K562 (cell line): ENCODE results near the gene BHMT2. TPM values are rescaled to one million over a fixed set of nuclear protein-coding genes. Genes with fewer than 3 reads are reported as not detected.

Experiments used
- ATAC-seq: fragments of 200-7000 bp; cut with Tn5 transposase; 3 replicates; pipeline ENCODE4 v1.9.1; 2020; ENCODE audit warnings: moderate library complexity
- BruUV-seq: library from RNA; stranded (reverse); fragments of 400-500 nt; replicated peaks from 2 replicates; lab custom pipeline; 2021; lab: Mats Ljungman, UMichigan
- CTCF ChIA-PET: fragments of 300-600 bp; formaldehyde crosslinking; extraction: SDS; loops from one replicate; lab custom pipeline; 2021; ENCODE audit warnings: low intra/inter-chr PET ratio; lab: Yijun Ruan, JAX
- POLR2A ChIA-PET: fragments of 300-600, 350-650 bp; sonication (Branson Sonifier 250); formaldehyde crosslinking; extraction: SDS; loops from one replicate; lab custom pipeline; 2021; ENCODE audit warnings: antibody characterized with exemption, inconsistent platforms; lab: Yijun Ruan, JAX
- DNase-seq, 4 experiments: peaks; one replicate each; pipeline versions ENCODE4 v3.0.0 to v3.0.0-alpha.2; 2011 to 2018; ENCODE audit warnings: low spot score in 3 of 4, mixed read lengths in 3 of 4; ENCODE audit errors: extremely low read depth in 1 of 4
- FAIRE-seq: peaks from 2 replicates; lab custom pipeline; 2011; peaks lifted over from hg19 to GRCh38; lab: Jason Lieb, UNC
- H2AFZ ChIP-seq: 2 replicates; pipeline ENCODE4 v1.6.0; 2011; ENCODE audit warnings: low read depth, low read length, control low read depth, inconsistent platforms
- H3K27ac ChIP-seq: fragments of 200-600 bp; 3 replicates; pipeline ENCODE4 v1.8.0; 2011; ENCODE audit warnings: low read depth, mild to moderate bottlenecking, control low read depth, inconsistent platforms, low read length, moderate library complexity, mixed read lengths; ENCODE audit errors: extremely low read depth
- H3K27me3 ChIP-seq, 2 experiments: fragments of 300-600 bp in 1 of 2; 2 replicates in 1 of 2; 3 replicates in 1 of 2; pipeline versions ENCODE4 v1.6.0 to v1.8.0; 2011; ENCODE audit warnings: inconsistent platforms in 2 of 2, low read length in 2 of 2, mild to moderate bottlenecking in 1 of 2, mixed read lengths in 1 of 2, moderate library complexity in 1 of 2; ENCODE audit not compliant: control insufficient read depth in 2 of 2, insufficient read depth in 2 of 2
- H3K36me3 ChIP-seq: fragments of 300-600 bp; 3 replicates; pipeline ENCODE4 v1.8.0; 2011; ENCODE audit warnings: mild to moderate bottlenecking, low read length, inconsistent platforms; ENCODE audit not compliant: control insufficient read depth, insufficient read depth
- H3K4me1 ChIP-seq, 2 experiments: fragments of 200-600 bp in 1 of 2; replicated peaks in 1 of 2; 2 replicates in 1 of 2; 3 replicates in 1 of 2; pipeline versions ENCODE4 v1.5.1 to v1.8.0; 2011; ENCODE audit warnings: inconsistent platforms in 2 of 2, low read length in 2 of 2, mild to moderate bottlenecking in 1 of 2, mixed read lengths in 1 of 2, moderate library complexity in 1 of 2; ENCODE audit not compliant: control insufficient read depth in 2 of 2, insufficient read depth in 2 of 2
- H3K4me2 ChIP-seq: 2 replicates; pipeline ENCODE4 v1.6.1; 2011; ENCODE audit warnings: low read length, control low read depth, inconsistent platforms, mixed read lengths; ENCODE audit not compliant: insufficient read depth
- H3K4me3 ChIP-seq: fragments of 200-600 bp; sonication (generic), shearing (Covaris generic); 2 replicates; pipeline ENCODE4 v1.5.1; 2016; ENCODE audit warnings: control low read depth, inconsistent platforms
- H3K79me2 ChIP-seq: fragments of 200-600 bp; 3 replicates; pipeline ENCODE4 v1.8.0; 2011; ENCODE audit warnings: low read length, inconsistent platforms; ENCODE audit not compliant: control insufficient read depth, insufficient read depth
- H3K9ac ChIP-seq, 2 experiments: 2 replicates each; pipeline versions ENCODE4 v1.6.0 to v1.6.1; 2011; ENCODE audit warnings: low read depth in 2 of 2, low read length in 2 of 2, control low read depth in 1 of 2, inconsistent platforms in 1 of 2, mild to moderate bottlenecking in 1 of 2, mixed read lengths in 1 of 2; ENCODE audit not compliant: insufficient read depth in 1 of 2
- H3K9me1 ChIP-seq: one replicate; pipeline ENCODE4 v1.6.0; 2011; ENCODE audit warnings: inconsistent platforms, mild to moderate bottlenecking, low read length, moderate library complexity; ENCODE audit not compliant: control insufficient read depth, insufficient read depth
- H3K9me3 ChIP-seq: replicated peaks from 2 replicates; pipeline ENCODE4 v1.5.1; 2011; ENCODE audit warnings: low read depth, low read length, inconsistent platforms; ENCODE audit not compliant: control insufficient read depth, insufficient read depth
- H4K20me1 ChIP-seq: replicated peaks from 2 replicates; pipeline ENCODE4 v1.6.1; 2011; ENCODE audit warnings: low read length, inconsistent platforms, mixed read lengths; ENCODE audit not compliant: control insufficient read depth, insufficient read depth
- ARHGAP35 ChIP-seq: fragments of 450-650 bp; IDR thresholded peaks from 2 replicates; pipeline ENCODE4 v1.6.1; 2018; ENCODE audit not compliant: partially characterized antibody
- BDP1 ChIP-seq: IDR thresholded peaks from 3 replicates; pipeline ENCODE4 v1.6.1; 2011; ENCODE audit not compliant: insufficient read length, insufficient read depth
- ESRRB ChIP-seq: fragments of 250-450 bp; sonication (Bioruptor Pico); IDR thresholded peaks from 2 replicates; pipeline ENCODE4 v1.5.0; 2020; ENCODE audit warnings: mild to moderate bottlenecking, moderate library complexity, borderline replicate concordance
- HDAC3 ChIP-seq: fragments of 450-650 bp; IDR thresholded peaks from 2 replicates; pipeline ENCODE4 v1.6.1; 2018; ENCODE audit warnings: borderline replicate concordance, mild to moderate bottlenecking, moderate library complexity; ENCODE audit not compliant: partially characterized antibody
- MAFG ChIP-seq: fragments of 450-650 bp; conservative IDR thresholded peaks from 2 replicates; pipeline ENCODE4 v1.6.1; 2016; ENCODE audit warnings: missing genetic modification characterization, missing compliant biosample characterization
- RB1 ChIP-seq: fragments of 450-650 bp; IDR thresholded peaks from 2 replicates; pipeline ENCODE4 v1.6.1; 2017; ENCODE audit warnings: low read depth, mild to moderate bottlenecking
- TAF15 ChIP-seq: fragments of 200-400 bp; formaldehyde crosslinking; IDR thresholded peaks from 2 replicates; pipeline ENCODE4 v1.6.1; 2017; ENCODE audit warnings: mild to moderate bottlenecking, low read depth, low read length, moderate library complexity
- ZNF134 ChIP-seq: fragments of 250-450 bp; sonication (Bioruptor Pico); conservative IDR thresholded peaks from 2 replicates; pipeline ENCODE4 v1.4.0; 2020
- ZNF3 ChIP-seq: fragments of 250-450 bp; sonication (Bioruptor Pico); IDR thresholded peaks from 2 replicates; pipeline ENCODE4 v1.5.0; 2021; ENCODE audit warnings: mild to moderate bottlenecking, moderate library complexity
- WGBS: fragments of 100-300 bp; shearing (Covaris generic); methylation state at CpG from one replicate; pipeline ENCODE4 v1.1.6; 2016; ENCODE audit warnings: low coverage, mixed read lengths; ENCODE audit not compliant: insufficient coverage; ENCODE audit errors: missing lambda C conversion rate; 5-methylcytosine and 5-hydroxymethylcytosine counted together
- in situ Hi-C: fragments of 300-500 bp; cut with MboI; formaldehyde crosslinking; loops from 4 replicates; pipeline ENCODE4 v1.15.0; 2018; ENCODE audit warnings: inconsistent platforms, mixed read lengths
- intact Hi-C: fragments of 100-400 bp; cut with micrococcal nuclease; formaldehyde crosslinking; loops from 2 replicates; pipeline ENCODE4 v1.14.2; 2022
- polyA plus RNA-seq, 8 experiments: library from polyadenylated mRNA; depleted of rRNA in 4 of 8; stranded (reverse) in 5 of 8; unstranded in 3 of 8; fragments of >200 nt; fragmentation: Nextera tagmentation in 2 of 8; fragmentation: Illumina TruSeq in 1 of 8; extraction: Ambion mirVana in 2 of 8; extraction: Trizol in 1 of 8; gene quantifications; 2 replicates each; pipeline versions ENCODE4 v1.2.1 to v1.2.3, GENCODE V29; 2011 to 2014; ENCODE audit warnings: inconsistent platforms in 1 of 8, missing spikeins in 1 of 8
- total RNA-seq, 7 experiments: library from RNA; depleted of rRNA in 6 of 7; stranded (reverse); fragments of >200 nt in 6 of 7; fragmentation: Illumina TruSeq in 2 of 7; extraction: Trizol in 2 of 7; gene quantifications; 2 replicates each; pipeline versions ENCODE4 v1.2.1 to v1.2.3, GENCODE V29; 2011 to 2021; ENCODE audit warnings: low replicate concordance in 1 of 7
- TF ChIP-seq, protein P1 (sequence below): sonication (generic); formaldehyde crosslinking; IDR thresholded peaks from 2 replicates; pipeline ENCODE4 v1.8.0; 2022; ENCODE audit warnings: mild to moderate bottlenecking, low read depth, missing genetic modification reagents
- TF ChIP-seq, protein P2 (sequence below): sonication (generic); formaldehyde crosslinking; IDR thresholded peaks from 2 replicates; pipeline ENCODE4 v1.8.0; 2022; ENCODE audit warnings: missing genetic modification reagents, mild to moderate bottlenecking, moderate library complexity, borderline replicate concordance
- TF ChIP-seq, protein P3 (sequence below): IDR thresholded peaks from 2 replicates; pipeline ENCODE4 v1.6.1; 2011; ENCODE audit not compliant: insufficient read length; ENCODE audit errors: extremely low read depth
- TF ChIP-seq, protein P4 (sequence below), 3 experiments: fragments of 200-800 bp in 1 of 3; fragments of 250-450 bp in 1 of 3; fragments of 450-650 bp in 1 of 3; sonication (Bioruptor Pico) in 1 of 3; sonication (Bioruptor generic) in 1 of 3; formaldehyde crosslinking in 1 of 3; IDR thresholded peaks; 2 replicates each; pipeline versions ENCODE4 v1.6.1 to v1.8.0; 2016 to 2022; ENCODE audit warnings: mild to moderate bottlenecking in 2 of 3, missing genetic modification characterization in 2 of 3, missing compliant biosample characterization in 1 of 3, moderate library complexity in 1 of 3

BHMT2 gene
- total and polyA plus RNA-seq, 9 of the 15 experiments (the other 6 are each of a cell fraction or from before 2014, with no cell fraction given) = not detected

DNA sequence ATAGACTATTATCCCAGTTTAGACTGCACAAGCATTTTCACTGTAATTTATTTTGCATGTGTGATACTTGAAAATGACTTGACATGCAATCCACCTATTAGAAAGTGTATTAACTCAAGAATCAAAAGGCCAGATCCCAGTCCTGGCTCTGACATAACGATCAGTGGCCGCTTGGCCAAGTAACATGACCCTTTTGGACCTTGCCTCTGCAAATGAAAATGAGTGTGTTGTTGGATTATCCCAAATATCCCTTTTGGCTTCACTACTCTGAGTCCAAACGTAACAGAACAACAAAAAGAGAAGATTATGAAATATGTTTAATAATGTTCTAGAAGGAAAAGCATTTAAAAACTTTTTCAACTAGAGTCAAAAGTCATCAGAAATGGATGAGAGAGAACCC is 19.1 kb upstream of the BHMT2 start:
- no peak for DNase-seq
- TF ChIP-seq RB1 (no peak), ZNF134 (CRISPR knock-in tag) (no peak), MAFG (tag) (no peak), ARHGAP35 (no peak), TAF15 (no peak), ESRRB (no peak), HDAC3 (no peak), ZNF3 (CRISPR knock-in tag) (no peak), BDP1 (no peak)
- TF ChIP-seq, protein P1, sequence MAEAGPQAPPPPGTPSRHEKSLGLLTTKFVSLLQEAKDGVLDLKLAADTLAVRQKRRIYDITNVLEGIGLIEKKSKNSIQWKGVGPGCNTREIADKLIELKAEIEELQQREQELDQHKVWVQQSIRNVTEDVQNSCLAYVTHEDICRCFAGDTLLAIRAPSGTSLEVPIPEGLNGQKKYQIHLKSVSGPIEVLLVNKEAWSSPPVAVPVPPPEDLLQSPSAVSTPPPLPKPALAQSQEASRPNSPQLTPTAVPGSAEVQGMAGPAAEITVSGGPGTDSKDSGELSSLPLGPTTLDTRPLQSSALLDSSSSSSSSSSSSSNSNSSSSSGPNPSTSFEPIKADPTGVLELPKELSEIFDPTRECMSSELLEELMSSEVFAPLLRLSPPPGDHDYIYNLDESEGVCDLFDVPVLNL (CRISPR knock-in tag) = no peak
- TF ChIP-seq, protein P2, sequence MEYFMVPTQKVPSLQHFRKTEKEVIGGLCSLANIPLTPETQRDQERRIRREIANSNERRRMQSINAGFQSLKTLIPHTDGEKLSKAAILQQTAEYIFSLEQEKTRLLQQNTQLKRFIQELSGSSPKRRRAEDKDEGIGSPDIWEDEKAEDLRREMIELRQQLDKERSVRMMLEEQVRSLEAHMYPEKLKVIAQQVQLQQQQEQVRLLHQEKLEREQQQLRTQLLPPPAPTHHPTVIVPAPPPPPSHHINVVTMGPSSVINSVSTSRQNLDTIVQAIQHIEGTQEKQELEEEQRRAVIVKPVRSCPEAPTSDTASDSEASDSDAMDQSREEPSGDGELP (CRISPR knock-in tag) = no peak
- TF ChIP-seq, protein P3, sequence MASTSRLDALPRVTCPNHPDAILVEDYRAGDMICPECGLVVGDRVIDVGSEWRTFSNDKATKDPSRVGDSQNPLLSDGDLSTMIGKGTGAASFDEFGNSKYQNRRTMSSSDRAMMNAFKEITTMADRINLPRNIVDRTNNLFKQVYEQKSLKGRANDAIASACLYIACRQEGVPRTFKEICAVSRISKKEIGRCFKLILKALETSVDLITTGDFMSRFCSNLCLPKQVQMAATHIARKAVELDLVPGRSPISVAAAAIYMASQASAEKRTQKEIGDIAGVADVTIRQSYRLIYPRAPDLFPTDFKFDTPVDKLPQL = no peak
- TF ChIP-seq, protein P4, sequence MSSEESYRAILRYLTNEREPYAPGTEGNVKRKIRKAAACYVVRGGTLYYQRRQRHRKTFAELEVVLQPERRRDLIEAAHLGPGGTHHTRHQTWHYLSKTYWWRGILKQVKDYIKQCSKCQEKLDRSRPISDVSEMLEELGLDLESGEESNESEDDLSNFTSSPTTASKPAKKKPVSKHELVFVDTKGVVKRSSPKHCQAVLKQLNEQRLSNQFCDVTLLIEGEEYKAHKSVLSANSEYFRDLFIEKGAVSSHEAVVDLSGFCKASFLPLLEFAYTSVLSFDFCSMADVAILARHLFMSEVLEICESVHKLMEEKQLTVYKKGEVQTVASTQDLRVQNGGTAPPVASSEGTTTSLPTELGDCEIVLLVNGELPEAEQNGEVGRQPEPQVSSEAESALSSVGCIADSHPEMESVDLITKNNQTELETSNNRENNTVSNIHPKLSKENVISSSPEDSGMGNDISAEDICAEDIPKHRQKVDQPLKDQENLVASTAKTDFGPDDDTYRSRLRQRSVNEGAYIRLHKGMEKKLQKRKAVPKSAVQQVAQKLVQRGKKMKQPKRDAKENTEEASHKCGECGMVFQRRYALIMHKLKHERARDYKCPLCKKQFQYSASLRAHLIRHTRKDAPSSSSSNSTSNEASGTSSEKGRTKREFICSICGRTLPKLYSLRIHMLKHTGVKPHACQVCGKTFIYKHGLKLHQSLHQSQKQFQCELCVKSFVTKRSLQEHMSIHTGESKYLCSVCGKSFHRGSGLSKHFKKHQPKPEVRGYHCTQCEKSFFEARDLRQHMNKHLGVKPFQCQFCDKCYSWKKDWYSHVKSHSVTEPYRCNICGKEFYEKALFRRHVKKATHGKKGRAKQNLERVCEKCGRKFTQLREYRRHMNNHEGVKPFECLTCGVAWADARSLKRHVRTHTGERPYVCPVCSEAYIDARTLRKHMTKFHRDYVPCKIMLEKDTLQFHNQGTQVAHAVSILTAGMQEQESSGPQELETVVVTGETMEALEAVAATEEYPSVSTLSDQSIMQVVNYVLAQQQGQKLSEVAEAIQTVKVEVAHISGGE (CRISPR knock-in tag; IDR thresholded peaks at IDR 0.05) = no peak

More for the DNA sequence above, 19.1 kb upstream of the BHMT2 start:
- Histone ChIP-seq H3K36me3 (no peaks in the 10 kb centered on the region), H3K4me3 (no peak overlapping the region), H3K4me1 (no peaks in the 10 kb centered on the region), H3K9me1 (no peaks in the 10 kb centered on the region), H3K4me2 (no peak overlapping the region), H3K9ac (no peak overlapping the region), H3K27me3 (peaks cover 10 to 11% of the 10 kb centered on the region in 2 experiments; a peak in 3 of 5 replicates), H3K27ac (no peak overlapping the region), H2AFZ (no peak overlapping the region), H4K20me1 (no peaks in the 10 kb centered on the region), H3K79me2 (no peaks in the 10 kb centered on the region), H3K9me3 (no peaks in the 10 kb centered on the region)
- FAIRE-seq (no peak), ATAC-seq (no peak)
- intact Hi-C loops (no loop called here), in situ Hi-C loops (no loop called here)
- ChIA-PET POLR2A (no interaction called here), CTCF (interaction anchor here (0.5 kb wide), 1 partner anchor 499 kb away, joined by 4 read pairs; no protein-coding TSS in a partner anchor)
- BruUV-seq = no TSS peak
- 0% methylated on average over 3 of the region's 3 CpGs for WGBS
